IMR-90 (cell line): Measurements from ENCODE around the gene CACNG7. TPM values are rescaled to one million over a fixed set of nuclear protein-coding genes. Genes with fewer than 3 reads are reported as not detected.

Experiments used
- ATAC-seq: fragments of 200-7000 bp; cut with Tn5 transposase; 2 replicates; pipeline ENCODE4 v1.9.1; 2020; ENCODE audit warnings: low read depth, mild to moderate bottlenecking, moderate library complexity
- BruUV-seq: library from RNA; stranded (reverse); fragments of 400-500 nt; replicated peaks from 2 replicates; lab custom pipeline; 2021; lab: Mats Ljungman, UMichigan
- CTCF ChIA-PET: fragments of 300-600 bp; formaldehyde crosslinking; extraction: SDS; loops from one replicate; lab custom pipeline; 2021; ENCODE audit warnings: antibody characterized with exemption; lab: Yijun Ruan, JAX
- POLR2A ChIA-PET: fragments of 300-600 bp; sonication (Branson Sonifier 250); formaldehyde crosslinking; loops from one replicate; lab custom pipeline; 2022; ENCODE audit warnings: antibody characterized with exemption; ENCODE audit not compliant: unreplicated experiment; lab: Charles Lee
- DNase-seq: peaks from one replicate; pipeline ENCODE4 v3.0.0; 2013
- H2AFZ ChIP-seq: replicated peaks from 2 replicates; pipeline ENCODE3; 2013; ENCODE audit warnings: low read length, mild to moderate bottlenecking; ENCODE audit not compliant: poor library complexity
- H2AK5ac ChIP-seq: 2 replicates; pipeline ENCODE4 v1.6.1; 2013; ENCODE audit warnings: low read depth, low read length, inconsistent platforms
- H2AK9ac ChIP-seq: replicated peaks from 2 replicates; pipeline ENCODE3; 2013; ENCODE audit warnings: mild to moderate bottlenecking, low read depth, low read length, moderate library complexity; ENCODE audit not compliant: poor library complexity
- H2BK120ac ChIP-seq: 2 replicates; pipeline ENCODE4 v1.6.1; 2013; ENCODE audit warnings: low read depth, low read length, inconsistent platforms
- H2BK15ac ChIP-seq: 3 replicates; pipeline ENCODE4 v1.6.1; 2013; ENCODE audit warnings: low read depth, low read length, inconsistent platforms
- H2BK20ac ChIP-seq: 2 replicates; pipeline ENCODE4 v1.6.1; 2013; ENCODE audit warnings: low read depth, mild to moderate bottlenecking, inconsistent platforms, low read length, moderate library complexity
- H2BK5ac ChIP-seq: 2 replicates; pipeline ENCODE4 v1.6.1; 2013; ENCODE audit warnings: mild to moderate bottlenecking, low read depth, low read length, inconsistent platforms; ENCODE audit not compliant: poor library complexity, severe bottlenecking
- H3K14ac ChIP-seq: replicated peaks from 2 replicates; pipeline ENCODE4 v1.6.1; 2013; ENCODE audit warnings: low read depth, low read length, inconsistent platforms
- H3K18ac ChIP-seq: 2 replicates; pipeline ENCODE4 v1.6.1; 2013; ENCODE audit warnings: low read depth, low read length, control low read depth
- H3K23ac ChIP-seq: 2 replicates; pipeline ENCODE4 v1.6.1; 2013; ENCODE audit warnings: low read depth, low read length, inconsistent platforms
- H3K27ac ChIP-seq: 2 replicates; pipeline ENCODE4 v1.5.1; 2013; ENCODE audit warnings: mild to moderate bottlenecking, control low read depth, low read length; ENCODE audit not compliant: insufficient read depth
- H3K27me3 ChIP-seq: 2 replicates; pipeline ENCODE4 v1.6.1; 2013; ENCODE audit warnings: low read length; ENCODE audit not compliant: control insufficient read depth, insufficient read depth
- H3K36me3 ChIP-seq: 2 replicates; pipeline ENCODE4 v1.6.1; 2013; ENCODE audit warnings: low read length, mixed read lengths; ENCODE audit not compliant: control insufficient read depth, insufficient read depth
- H3K4ac ChIP-seq: 2 replicates; pipeline ENCODE4 v1.6.1; 2013; ENCODE audit warnings: low read depth, low read length, inconsistent platforms
- H3K4me1 ChIP-seq: 2 replicates; pipeline ENCODE4 v1.6.1; 2013; ENCODE audit warnings: low read length, mixed read lengths; ENCODE audit not compliant: control insufficient read depth, insufficient read depth
- H3K4me2 ChIP-seq: 2 replicates; pipeline ENCODE4 v1.6.1; 2013; ENCODE audit warnings: low read depth, mild to moderate bottlenecking, control low read depth, low read length, moderate library complexity
- H3K4me3 ChIP-seq: 2 replicates; pipeline ENCODE4 v1.5.1; 2013; ENCODE audit warnings: low read depth, mild to moderate bottlenecking, control low read depth, low read length, moderate library complexity; ENCODE audit not compliant: insufficient read depth
- H3K56ac ChIP-seq: 2 replicates; pipeline ENCODE4 v1.6.1; 2013; ENCODE audit warnings: low read length, inconsistent platforms; ENCODE audit not compliant: insufficient read depth; ENCODE audit errors: extremely low read depth
- H3K79me1 ChIP-seq, 2 experiments: 2 replicates each; pipeline ENCODE4 v1.6.1; 2013; ENCODE audit warnings: low read length in 2 of 2, inconsistent platforms in 1 of 2, low read depth in 1 of 2
- H3K9ac ChIP-seq: 2 replicates; pipeline ENCODE4 v1.6.1; 2013; ENCODE audit warnings: low read depth, low read length, control low read depth
- H3K9me1 ChIP-seq: 2 replicates; pipeline ENCODE4 v1.6.1; 2013; ENCODE audit warnings: low read length, inconsistent platforms; ENCODE audit not compliant: insufficient read depth
- H3K9me3 ChIP-seq: 2 replicates; pipeline ENCODE4 v1.6.1; 2013; ENCODE audit warnings: low read length; ENCODE audit not compliant: control insufficient read depth, insufficient read depth
- H4K20me1 ChIP-seq: 2 replicates; pipeline ENCODE4 v1.6.1; 2013; ENCODE audit warnings: low read length, inconsistent platforms; ENCODE audit not compliant: insufficient read depth
- H4K5ac ChIP-seq: 2 replicates; pipeline ENCODE4 v1.6.1; 2013; ENCODE audit warnings: mild to moderate bottlenecking, low read depth, low read length, control low read depth
- H4K8ac ChIP-seq, 2 experiments: 2 replicates each; pipeline ENCODE4 v1.6.1; 2013; ENCODE audit warnings: low read depth in 2 of 2, low read length in 2 of 2, control low read depth in 1 of 2, inconsistent platforms in 1 of 2
- H4K91ac ChIP-seq: 2 replicates; pipeline ENCODE4 v1.6.1; 2013; ENCODE audit warnings: low read depth, low read length, inconsistent platforms; ENCODE audit not compliant: insufficient read depth
- BHLHE40 ChIP-seq: fragments of 150-350 bp; IDR thresholded peaks from 2 replicates; pipeline ENCODE4 v1.6.1; 2016; ENCODE audit warnings: mild to moderate bottlenecking, low read depth, low read length
- FOS ChIP-seq: fragments of 150-350 bp; IDR thresholded peaks from 2 replicates; pipeline ENCODE4 v1.6.1; 2016; ENCODE audit warnings: low read depth, low read length
- WGBS, 2 experiments: methylation state at CpG; one replicate each; pipeline versions ENCODE4 v1.1.5 to v1.1.7; 2013; ENCODE audit warnings: missing lambda C conversion rate in 2 of 2; ENCODE audit not compliant: insufficient read length in 1 of 2; ENCODE audit errors: extremely low coverage in 2 of 2; 5-methylcytosine and 5-hydroxymethylcytosine counted together
- dilution Hi-C: fragments of 300-500 bp; cut with HindIII; formaldehyde crosslinking; loops from one replicate; pipeline ENCODE4 v1.14.3; 2018; ENCODE audit warnings: low sequenced_read_pairs; ENCODE audit not compliant: unreplicated experiment
- in situ Hi-C: fragments of 300-500 bp; cut with MboI; formaldehyde crosslinking; loops from 3 replicates; pipeline ENCODE4 v1.14.3; 2019; ENCODE audit warnings: low sequenced_read_pairs, inconsistent platforms, mixed read lengths
- intact Hi-C: fragments of 100-400 bp; cut with micrococcal nuclease; formaldehyde crosslinking; loops from 2 replicates; pipeline ENCODE4 v1.10.0; 2022
- polyA plus RNA-seq, 3 experiments: library from polyadenylated mRNA; depleted of rRNA; stranded (reverse); fragments of >200 nt; gene quantifications; 2 replicates each; pipeline ENCODE4 v1.2.3, GENCODE V29; 2012; ENCODE audit warnings: low replicate concordance in 1 of 3
- total RNA-seq: library from RNA; depleted of rRNA; stranded (reverse); fragments of >200 nt; gene quantifications from 2 replicates; pipeline ENCODE4 v1.2.3, GENCODE V29; 2012
- TF ChIP-seq, protein P1 (sequence below): fragments of 150-350 bp; IDR thresholded peaks from 2 replicates; pipeline ENCODE4 v1.6.1; 2017; ENCODE audit warnings: mild to moderate bottlenecking, antibody characterized with exemption, low read length, low read depth

The CACNG7 gene
- total and polyA plus RNA-seq, 2 of the 4 experiments (the other 2 are of a cell fraction), result 0.36 to 6.7 TPM

- no peak overlapping the region for H3K56ac ChIP-seq
- no peak overlapping the region for H2BK15ac ChIP-seq
- no peaks in the 10 kb centered on the region for H3K4me1 ChIP-seq
- no peak overlapping the region for H4K8ac ChIP-seq
- no peak overlapping the region for H3K14ac ChIP-seq
- no peak overlapping the region for H2BK20ac ChIP-seq
- H2BK5ac ChIP-seq, result no peak overlapping the region
- no peaks in the 10 kb centered on the region for H3K9me1 ChIP-seq
- DNase-seq (no peak), ATAC-seq (no peak)
- CTCF ChIA-PET, result no interaction called here
- no peak overlapping the region for H4K91ac ChIP-seq
- H3K9ac ChIP-seq, result no peak overlapping the region
- TF ChIP-seq, protein P1, sequence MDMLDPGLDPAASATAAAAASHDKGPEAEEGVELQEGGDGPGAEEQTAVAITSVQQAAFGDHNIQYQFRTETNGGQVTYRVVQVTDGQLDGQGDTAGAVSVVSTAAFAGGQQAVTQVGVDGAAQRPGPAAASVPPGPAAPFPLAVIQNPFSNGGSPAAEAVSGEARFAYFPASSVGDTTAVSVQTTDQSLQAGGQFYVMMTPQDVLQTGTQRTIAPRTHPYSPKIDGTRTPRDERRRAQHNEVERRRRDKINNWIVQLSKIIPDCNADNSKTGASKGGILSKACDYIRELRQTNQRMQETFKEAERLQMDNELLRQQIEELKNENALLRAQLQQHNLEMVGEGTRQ, result no peak
- TF ChIP-seq BHLHE40 (no peak), FOS (no peak)
- no peak overlapping the region for H3K18ac ChIP-seq
- no peaks in the 10 kb centered on the region for H3K36me3 ChIP-seq
- H3K27me3 ChIP-seq, result peaks cover 32% of the 10 kb centered on the region; the same call in 1 of the 2 replicates
- no peak overlapping the region for H3K4ac ChIP-seq
- no peak overlapping the region for H3K4me2 ChIP-seq
- H3K23ac ChIP-seq, result no peak overlapping the region
- H3K4me3 ChIP-seq, result no peak overlapping the region
- no peaks in the 10 kb centered on the region for H4K20me1 ChIP-seq
- no peak overlapping the region for H2AK5ac ChIP-seq
- no peak overlapping the region for H2AFZ ChIP-seq
- no peak overlapping the region for H2BK120ac ChIP-seq
- no peak overlapping the region for H2AK9ac ChIP-seq
- no peaks in the 10 kb centered on the region for H3K79me1 ChIP-seq
- no TSS peak for BruUV-seq
- WGBS, 2 experiments, result 62% methylated on average over 6 of the region's 22 CpGs; no CpG with 5 or more reads in 1 of the 2 experiments
- dilution Hi-C loops, result no loop called here
- in situ Hi-C loops, result no loop called here
- POLR2A ChIA-PET, result no interaction called here
- no peak overlapping the region for H4K5ac ChIP-seq
- intact Hi-C loops, result no loop called here
- H3K27ac ChIP-seq, result no peak overlapping the region
- H3K9me3 ChIP-seq, result no peaks in the 10 kb centered on the region
Observed at GRCh38 chr19:53989600-53990533, 80.8 kb downstream of the CACNG7 start.
